ENCODE measurements around the gene UHRF1.
A peak's percentile ranks its signal among the peaks of the same experiment; 100 is the strongest.

UHRF1 gene

GRCh38 chr19:5005096-5005495 lies 95.8 kb downstream of the UHRF1 start:
- Histone ChIP-seq H3K4me3 (ENCODE audit: control insufficient read depth in 1 of 7, extremely low read depth in 1 of 7, insufficient read depth in 4 of 7, low read depth in 2 of 7, low read length in 6 of 7) (no peak overlapping the region), H3K9me3 (ENCODE audit: control extremely low read depth in 1 of 5, control insufficient read depth in 4 of 5, insufficient read depth in 2 of 5, low read depth in 1 of 5, low read length in 4 of 5) (peaks cover 0 to 4% (median 0%) of the 10 kb centered on the region in 5 experiments), H3K4me1 (ENCODE audit: control extremely low read depth in 1 of 4, control insufficient read depth in 4 of 4, insufficient read depth in 4 of 4, low read length in 3 of 4) (peaks cover 0 to 2% (median under 1%) of the 10 kb centered on the region in 4 experiments), H3K27ac (ENCODE audit: insufficient read depth in 1 of 2, low read depth in 1 of 2, low read length in 2 of 2, poor library complexity in 1 of 2, severe bottlenecking in 2 of 2) (no peak overlapping the region), H3K36me3 (ENCODE audit: control insufficient read depth in 4 of 4, insufficient read depth in 4 of 4, low read length in 3 of 4) (peaks cover 0 to 6% (median 4%) of the 10 kb centered on the region in 4 experiments), H3K27me3 (replicated peaks in 2 of 5; ENCODE audit: control insufficient read depth in 4 of 5, insufficient read depth in 5 of 5, low read length in 4 of 5) (no peaks in the 10 kb centered on the region)
- 91% methylated on average over 5 of the region's 5 CpGs for WGBS (ENCODE audit: insufficient coverage)
- DNase-seq = no peak
- ChIA-PET POLR2A (interaction anchor here (0.5 kb wide), 1 partner anchor 846 kb away, joined by 3 read pairs; the partner anchor contains the start of gene FUT3), CTCF (interaction anchor here (1.1 to 3.1 kb wide), 4 partner anchors 8 to 24 kb away, joined by 3 to 13 read pairs (median 4); no protein-coding TSS in a partner anchor)

- Histone ChIP-seq H3K4me3 (ENCODE audit: control insufficient read depth in 1 of 7, extremely low read depth in 1 of 7, insufficient read depth in 4 of 7, low read depth in 2 of 7, low read length in 6 of 7) (no peak overlapping the region), H3K27ac (ENCODE audit: insufficient read depth in 1 of 2, low read depth in 1 of 2, low read length in 2 of 2, poor library complexity in 1 of 2, severe bottlenecking in 2 of 2) (no peak overlapping the region), H3K9me3 (ENCODE audit: control extremely low read depth in 1 of 5, control insufficient read depth in 4 of 5, insufficient read depth in 2 of 5, low read depth in 1 of 5, low read length in 4 of 5) (peaks cover 0 to 4% (median 0%) of the 10 kb centered on the region in 5 experiments), H3K4me1 (ENCODE audit: control extremely low read depth in 1 of 4, control insufficient read depth in 4 of 4, insufficient read depth in 4 of 4, low read length in 3 of 4) (peaks cover 0 to 2% (median under 1%) of the 10 kb centered on the region in 4 experiments), H3K36me3 (ENCODE audit: control insufficient read depth in 4 of 4, insufficient read depth in 4 of 4, low read length in 3 of 4) (peaks cover 0 to 5% (median 3%) of the 10 kb centered on the region in 4 experiments), H3K27me3 (replicated peaks in 2 of 5; ENCODE audit: control insufficient read depth in 4 of 5, insufficient read depth in 5 of 5, low read length in 4 of 5) (no peaks in the 10 kb centered on the region)
- POLR2A ChIA-PET = no interaction called here
- CTCF ChIA-PET = no interaction called here
- peak; percentile 50 to 83 (median 73) for DNase-seq
- no CpG with 5 or more reads among the region's 10 CpGs for WGBS (ENCODE audit: insufficient coverage)
Observed at GRCh38 chr19:5006201-5006600, 96.9 kb downstream of the UHRF1 start.

GRCh38 chr19:5006821-5007220 lies 97.5 kb downstream of the UHRF1 start:
- H3K36me3 ChIP-seq (ENCODE audit: control insufficient read depth in 4 of 4, insufficient read depth in 4 of 4, low read length in 3 of 4) = peaks cover 0 to 4% (median 2%) of the 10 kb centered on the region in 4 experiments
- H3K9me3 ChIP-seq (ENCODE audit: control extremely low read depth in 1 of 5, control insufficient read depth in 4 of 5, insufficient read depth in 2 of 5, low read depth in 1 of 5, low read length in 4 of 5) = peaks cover 0 to 4% (median 0%) of the 10 kb centered on the region in 5 experiments
- no peak overlapping the region for H3K4me3 ChIP-seq (ENCODE audit: control insufficient read depth in 1 of 7, extremely low read depth in 1 of 7, insufficient read depth in 4 of 7, low read depth in 2 of 7, low read length in 6 of 7)
- WGBS (ENCODE audit: insufficient coverage) = 98% methylated on average over 7 of the region's 13 CpGs
- no peak overlapping the region for H3K27ac ChIP-seq (ENCODE audit: insufficient read depth in 1 of 2, low read depth in 1 of 2, low read length in 2 of 2, poor library complexity in 1 of 2, severe bottlenecking in 2 of 2)
- peaks cover 0 to 2% (median under 1%) of the 10 kb centered on the region in 4 experiments for H3K4me1 ChIP-seq (ENCODE audit: control extremely low read depth in 1 of 4, control insufficient read depth in 4 of 4, insufficient read depth in 4 of 4, low read length in 3 of 4)
- POLR2A ChIA-PET = no interaction called here
- H3K27me3 ChIP-seq (replicated peaks in 2 of 5; ENCODE audit: control insufficient read depth in 4 of 5, insufficient read depth in 5 of 5, low read length in 4 of 5) = no peaks in the 10 kb centered on the region
- CTCF ChIA-PET = no interaction called here
- DNase-seq = no peak
